ENCODE data around the gene ZBTB20.

DNA sequence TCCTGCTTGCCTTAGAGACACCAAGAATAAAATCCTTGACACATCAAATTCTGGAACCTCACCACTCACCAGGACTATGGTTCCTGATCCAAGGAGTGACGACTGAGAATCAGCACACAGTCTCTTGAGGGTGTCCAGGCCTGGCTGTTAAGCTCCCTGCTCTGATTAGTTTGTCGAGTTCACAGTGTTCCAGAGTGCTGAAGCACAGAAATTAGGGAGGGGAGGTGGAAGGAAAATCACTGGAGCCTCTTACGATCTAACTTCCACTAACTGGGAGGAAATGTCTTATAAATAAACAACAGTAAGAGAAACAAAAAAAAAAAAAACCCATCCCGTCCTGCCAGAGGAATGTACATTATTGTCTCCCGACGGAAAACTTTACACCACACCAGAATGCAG lies 523.0 kb downstream of the ZBTB20 start:
- TF ChIP-seq, protein P1, sequence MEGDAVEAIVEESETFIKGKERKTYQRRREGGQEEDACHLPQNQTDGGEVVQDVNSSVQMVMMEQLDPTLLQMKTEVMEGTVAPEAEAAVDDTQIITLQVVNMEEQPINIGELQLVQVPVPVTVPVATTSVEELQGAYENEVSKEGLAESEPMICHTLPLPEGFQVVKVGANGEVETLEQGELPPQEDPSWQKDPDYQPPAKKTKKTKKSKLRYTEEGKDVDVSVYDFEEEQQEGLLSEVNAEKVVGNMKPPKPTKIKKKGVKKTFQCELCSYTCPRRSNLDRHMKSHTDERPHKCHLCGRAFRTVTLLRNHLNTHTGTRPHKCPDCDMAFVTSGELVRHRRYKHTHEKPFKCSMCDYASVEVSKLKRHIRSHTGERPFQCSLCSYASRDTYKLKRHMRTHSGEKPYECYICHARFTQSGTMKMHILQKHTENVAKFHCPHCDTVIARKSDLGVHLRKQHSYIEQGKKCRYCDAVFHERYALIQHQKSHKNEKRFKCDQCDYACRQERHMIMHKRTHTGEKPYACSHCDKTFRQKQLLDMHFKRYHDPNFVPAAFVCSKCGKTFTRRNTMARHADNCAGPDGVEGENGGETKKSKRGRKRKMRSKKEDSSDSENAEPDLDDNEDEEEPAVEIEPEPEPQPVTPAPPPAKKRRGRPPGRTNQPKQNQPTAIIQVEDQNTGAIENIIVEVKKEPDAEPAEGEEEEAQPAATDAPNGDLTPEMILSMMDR (IDR thresholded peaks at IDR 0.05): no peak
- TF ChIP-seq POLR2A (IDR thresholded peaks at IDR 0.05): no peak
